PFSK-1 (cell line): ENCODE results near the gene CLDND2.

ENCODE experiments used
- FOXP2 ChIP-seq: optimal IDR thresholded peaks from 2 replicates; pipeline ENCODE3; 2011; ENCODE audit warnings: borderline replicate concordance, control low read depth, inconsistent platforms; ENCODE audit not compliant: insufficient read depth; ENCODE audit errors: extremely low read length, extremely low read depth
- POLR2AphosphoS5 ChIP-seq: IDR thresholded peaks from 2 replicates; pipeline ENCODE4 v1.6.1; 2012; ENCODE audit warnings: low read depth, mild to moderate bottlenecking, control low read depth, low read length, moderate library complexity
- SIN3A ChIP-seq: IDR thresholded peaks from 2 replicates; pipeline ENCODE4 v1.6.1; 2012; ENCODE audit warnings: mild to moderate bottlenecking, low read length, moderate library complexity, borderline replicate concordance; ENCODE audit not compliant: insufficient read depth
- TAF1 ChIP-seq: IDR thresholded peaks from 2 replicates; pipeline ENCODE4 v1.6.1; 2012; ENCODE audit warnings: low read length, control low read depth, borderline replicate concordance; ENCODE audit not compliant: insufficient read depth
- TF ChIP-seq, protein P1 (sequence below), 2 experiments: IDR thresholded peaks; 2 replicates each; pipeline versions ENCODE4 v1.6.1 to v1.8.0; 2011 to 2012; ENCODE audit warnings: low read depth in 2 of 2, low read length in 2 of 2, control low read depth in 1 of 2, inconsistent platforms in 1 of 2, mild to moderate bottlenecking in 1 of 2, moderate library complexity in 1 of 2; ENCODE audit not compliant: insufficient read depth in 1 of 2

The CLDND2 gene

DNA sequence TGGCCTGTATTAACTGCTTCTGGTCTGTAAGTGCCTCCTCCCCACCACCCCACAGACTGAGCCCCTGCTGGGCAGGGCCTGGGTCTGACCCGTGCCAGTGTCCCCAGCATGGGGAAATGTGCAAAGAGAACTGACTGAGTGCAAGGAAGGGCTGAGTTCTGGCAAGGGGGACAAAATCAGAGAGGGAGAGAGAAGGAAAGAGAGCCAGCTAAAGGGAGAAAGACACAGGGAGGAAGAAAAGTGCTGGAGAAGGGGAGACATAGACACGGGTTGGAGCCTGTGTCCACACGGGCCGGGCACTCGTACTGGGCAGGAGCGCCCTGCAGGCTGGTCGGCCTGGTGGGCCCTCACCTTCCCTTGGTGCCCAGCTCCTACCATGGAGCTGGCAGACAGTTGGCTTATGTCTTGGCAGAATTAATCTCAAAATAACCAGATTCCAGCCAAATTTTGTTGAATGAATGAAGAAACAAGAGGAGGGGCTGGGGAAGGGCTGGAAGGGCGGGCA lies 2.4 kb upstream of the CLDND2 start:
- TF ChIP-seq SIN3A (no peak), TAF1 (no peak), FOXP2 (no peak), POLR2AphosphoS5 (no peak)
- TF ChIP-seq, protein P1, sequence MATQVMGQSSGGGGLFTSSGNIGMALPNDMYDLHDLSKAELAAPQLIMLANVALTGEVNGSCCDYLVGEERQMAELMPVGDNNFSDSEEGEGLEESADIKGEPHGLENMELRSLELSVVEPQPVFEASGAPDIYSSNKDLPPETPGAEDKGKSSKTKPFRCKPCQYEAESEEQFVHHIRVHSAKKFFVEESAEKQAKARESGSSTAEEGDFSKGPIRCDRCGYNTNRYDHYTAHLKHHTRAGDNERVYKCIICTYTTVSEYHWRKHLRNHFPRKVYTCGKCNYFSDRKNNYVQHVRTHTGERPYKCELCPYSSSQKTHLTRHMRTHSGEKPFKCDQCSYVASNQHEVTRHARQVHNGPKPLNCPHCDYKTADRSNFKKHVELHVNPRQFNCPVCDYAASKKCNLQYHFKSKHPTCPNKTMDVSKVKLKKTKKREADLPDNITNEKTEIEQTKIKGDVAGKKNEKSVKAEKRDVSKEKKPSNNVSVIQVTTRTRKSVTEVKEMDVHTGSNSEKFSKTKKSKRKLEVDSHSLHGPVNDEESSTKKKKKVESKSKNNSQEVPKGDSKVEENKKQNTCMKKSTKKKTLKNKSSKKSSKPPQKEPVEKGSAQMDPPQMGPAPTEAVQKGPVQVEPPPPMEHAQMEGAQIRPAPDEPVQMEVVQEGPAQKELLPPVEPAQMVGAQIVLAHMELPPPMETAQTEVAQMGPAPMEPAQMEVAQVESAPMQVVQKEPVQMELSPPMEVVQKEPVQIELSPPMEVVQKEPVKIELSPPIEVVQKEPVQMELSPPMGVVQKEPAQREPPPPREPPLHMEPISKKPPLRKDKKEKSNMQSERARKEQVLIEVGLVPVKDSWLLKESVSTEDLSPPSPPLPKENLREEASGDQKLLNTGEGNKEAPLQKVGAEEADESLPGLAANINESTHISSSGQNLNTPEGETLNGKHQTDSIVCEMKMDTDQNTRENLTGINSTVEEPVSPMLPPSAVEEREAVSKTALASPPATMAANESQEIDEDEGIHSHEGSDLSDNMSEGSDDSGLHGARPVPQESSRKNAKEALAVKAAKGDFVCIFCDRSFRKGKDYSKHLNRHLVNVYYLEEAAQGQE (IDR thresholded peaks at IDR 0.05; ENCODE audit: insufficient read depth in 1 of 2, low read depth in 2 of 2, low read length in 2 of 2) = no peak

GRCh38 chr19:51370230-51370629 lies 1.4 kb upstream of the CLDND2 start:
- TF ChIP-seq, protein P1 (IDR thresholded peaks at IDR 0.05; ENCODE audit: insufficient read depth in 1 of 2, low read depth in 2 of 2, low read length in 2 of 2) = no peak
- no peak for TF ChIP-seq SIN3A
- TF ChIP-seq FOXP2 = no peak
- TF ChIP-seq POLR2AphosphoS5 = no peak
- no peak for TF ChIP-seq TAF1

- TF ChIP-seq SIN3A = no peak
- no peak for TF ChIP-seq TAF1
- peak; percentile 85 for TF ChIP-seq POLR2AphosphoS5
- TF ChIP-seq FOXP2 = no peak
- TF ChIP-seq, protein P1 (IDR thresholded peaks at IDR 0.05; ENCODE audit: insufficient read depth in 1 of 2, low read depth in 2 of 2, low read length in 2 of 2) = 0 out of 4 replicates have a peak, but pooled peaks of 1 of the 2 experiments have one; percentile 31
These were observed 1.0 kb downstream of the CLDND2 start for GRCh38 chr19:51367565-51368365.

- no peak for TF ChIP-seq FOXP2
- TF ChIP-seq POLR2AphosphoS5 = peak; percentile 74; the same call in 1 of the 2 replicates
- TF ChIP-seq, protein P1 (IDR thresholded peaks at IDR 0.05; ENCODE audit: insufficient read depth in 1 of 2, low read depth in 2 of 2, low read length in 2 of 2) = no peak
- no peak for TF ChIP-seq SIN3A
- 0 out of 2 replicates have a peak, but pooled peaks have one; percentile 20 for TF ChIP-seq TAF1
These were observed 1.6 kb downstream of the CLDND2 start for GRCh38 chr19:51367255-51367564.
